GM19239 (cell line): ENCODE data around the gene AP2B1.
"Not testable (repeated sequence)": the region's sequence is repeated elsewhere in the genome, so short reads cannot be mapped to it uniquely, and the experiment has no call there.

Source experiments
- DNase-seq: peaks from one replicate; pipeline ENCODE4 v3.0.0; 2011; ENCODE audit warnings: low spot score; ENCODE audit not compliant: insufficient read length
- FAIRE-seq: peaks from 2 replicates; lab custom pipeline; 2011; peaks lifted over from hg19 to GRCh38; lab: Jason Lieb, UNC

Gene AP2B1

DNA sequence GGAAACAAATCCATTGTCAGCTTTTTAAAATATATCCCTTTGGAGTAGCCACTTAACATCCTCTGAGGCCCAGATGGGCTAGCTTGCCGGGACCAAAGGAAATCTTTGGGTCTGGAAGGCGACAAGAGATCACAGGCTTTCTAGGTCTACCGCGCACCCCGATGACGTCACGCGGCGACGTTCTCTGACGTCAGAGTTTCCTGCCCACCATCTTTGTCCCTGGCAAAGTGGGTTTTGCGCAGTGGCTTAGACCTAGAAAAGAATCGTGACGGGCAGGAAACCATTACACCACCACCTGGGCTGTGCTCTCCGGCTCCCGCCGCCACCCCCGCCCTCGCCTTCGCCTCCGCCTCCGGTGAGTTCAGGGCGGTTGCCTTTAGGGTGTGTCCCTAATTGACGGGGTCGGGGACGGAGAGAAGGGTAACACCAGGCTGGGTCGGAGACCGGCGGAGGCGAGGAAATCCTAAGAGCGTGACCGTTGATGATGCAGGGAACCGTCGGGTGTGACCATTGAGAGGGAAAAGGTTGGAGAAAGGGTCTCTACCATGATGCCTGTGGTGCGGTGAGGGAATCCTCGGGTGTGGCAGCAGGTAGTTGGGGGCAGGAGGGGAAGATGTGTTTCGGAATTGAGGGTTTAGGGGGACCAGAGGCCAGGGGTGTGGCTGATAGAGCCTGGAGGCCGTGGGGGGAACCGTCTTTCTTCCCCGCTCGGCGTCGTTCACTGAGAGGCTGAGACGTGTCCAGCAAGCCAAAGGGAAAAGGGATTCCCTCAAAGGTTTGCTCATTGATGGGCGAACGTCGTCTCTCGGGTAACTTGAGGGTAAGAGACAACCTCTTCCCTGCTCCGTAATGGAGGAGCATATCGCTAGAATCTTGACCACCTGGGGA, at the start of gene AP2B1:
Gene AP2B1 (plus strand): TSS at position 249 of the 888 bp plus-strand sequence. CDS start 6,709 bp downstream, outside the sequence.
- FAIRE-seq (peak; percentile 99), DNase-seq (peak; percentile 79)

DNA sequence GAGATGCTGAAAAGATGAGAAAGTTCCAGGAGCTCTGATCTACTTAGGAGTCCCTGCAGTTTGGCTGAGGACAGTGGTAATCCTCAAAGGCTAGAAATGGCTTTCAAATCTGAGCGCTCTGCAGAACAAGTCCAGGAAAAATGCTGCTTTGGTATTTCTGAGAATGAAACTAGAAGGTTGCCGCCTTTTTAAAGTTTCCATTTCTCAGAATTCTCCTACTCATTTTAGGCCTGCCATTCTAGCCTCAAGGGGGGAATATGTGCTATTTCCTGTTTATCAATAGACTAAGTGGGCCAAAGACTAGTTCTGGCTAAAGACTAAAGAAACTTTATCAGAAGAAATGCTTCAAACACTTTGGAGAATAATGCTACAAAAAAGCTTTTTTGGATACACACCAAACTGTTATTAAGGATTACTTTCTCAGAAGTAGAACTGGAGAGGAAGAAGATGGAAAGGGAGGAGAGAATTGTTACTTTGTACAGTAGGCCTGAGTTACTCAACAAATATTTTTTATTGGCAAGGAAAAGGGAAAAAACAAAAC, 49.5 kb upstream of the AP2B1 start, which contains the start of gene SLFN12L:
Gene SLFN12L (minus strand): TSS at position 78 of the 541 bp plus-strand sequence. CDS start 15,314 bp downstream, outside the sequence.
- FAIRE-seq (peak; percentile 83), DNase-seq (peak; percentile 16)

DNA sequence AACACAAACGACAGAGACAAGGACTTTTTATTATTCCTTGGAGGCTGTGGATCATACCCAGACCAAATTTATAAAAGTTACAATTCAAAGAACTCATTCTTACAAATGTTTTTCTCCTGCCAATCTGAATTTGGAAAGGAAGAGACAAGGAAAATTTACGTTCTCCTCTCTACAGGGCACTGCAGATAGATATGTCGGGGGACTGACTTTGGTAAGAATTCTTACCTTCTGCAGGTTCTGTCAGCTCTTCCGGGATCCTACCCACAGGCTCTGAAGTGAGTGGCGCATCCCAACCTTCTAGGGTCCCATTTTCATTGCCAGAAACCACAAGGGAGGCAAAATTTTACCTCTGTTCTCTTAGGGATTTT, 47.5 kb upstream of the AP2B1 start:
- DNase-seq (no peak), FAIRE-seq (peak; percentile 4)

DNA sequence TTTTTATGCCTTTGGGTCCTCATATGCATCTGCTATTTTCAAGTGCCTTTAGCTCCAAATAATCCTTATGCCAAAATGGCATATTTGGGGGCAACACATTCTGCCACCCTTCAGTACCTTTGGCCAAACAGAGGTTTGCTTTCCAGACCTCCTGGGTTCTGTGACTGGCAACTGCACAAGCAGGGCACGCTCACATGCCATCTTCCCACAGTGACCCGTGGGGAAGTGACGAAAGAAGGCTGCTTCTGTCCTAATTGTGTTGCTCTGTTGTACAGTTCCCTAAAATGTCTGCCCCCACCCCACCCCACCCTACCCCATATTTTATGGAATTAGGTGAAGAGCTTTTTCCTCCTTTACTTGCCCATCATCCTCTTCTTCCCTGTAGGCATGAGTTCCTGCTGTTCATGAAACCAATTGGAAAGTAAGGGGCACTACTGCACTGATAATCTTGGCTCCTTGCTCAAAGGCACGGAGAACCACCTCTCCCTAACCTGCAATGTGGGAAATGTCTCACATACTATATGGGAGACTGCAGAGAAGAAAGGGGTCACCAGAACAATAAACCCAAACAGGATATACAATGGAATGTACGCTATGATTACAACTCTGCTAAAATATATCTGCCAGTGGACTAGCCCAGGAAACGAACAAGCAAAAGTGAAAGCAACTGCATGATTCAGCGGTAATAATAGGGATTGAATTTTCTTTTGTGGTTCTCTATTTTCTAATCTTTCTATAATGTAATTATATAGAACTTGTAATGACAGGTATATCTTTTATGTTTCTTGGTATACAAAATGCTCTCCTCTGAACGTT, 46.3 kb upstream of the AP2B1 start:
- FAIRE-seq (peak; percentile 95), DNase-seq (no peak)

DNA sequence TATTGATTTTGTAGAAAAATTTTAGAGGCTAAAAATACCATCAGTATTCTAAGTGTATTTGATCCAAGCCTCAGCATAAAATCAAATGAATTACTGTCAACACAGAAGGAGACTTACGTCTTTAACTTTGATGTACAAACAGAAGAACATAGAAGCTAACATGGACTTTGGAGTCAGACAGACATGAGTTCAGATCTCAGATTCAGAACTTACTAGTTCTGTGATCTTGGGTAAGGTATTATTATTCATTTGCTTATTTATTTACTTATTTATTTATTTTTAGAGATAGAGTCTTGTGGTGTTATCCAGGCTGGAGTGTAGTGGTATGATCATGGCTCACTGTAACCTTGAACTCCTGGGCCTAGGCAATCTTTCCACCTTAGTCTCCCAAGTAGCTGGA, 45.7 kb upstream of the AP2B1 start:
- DNase-seq: no peak
- FAIRE-seq: no peak

DNA sequence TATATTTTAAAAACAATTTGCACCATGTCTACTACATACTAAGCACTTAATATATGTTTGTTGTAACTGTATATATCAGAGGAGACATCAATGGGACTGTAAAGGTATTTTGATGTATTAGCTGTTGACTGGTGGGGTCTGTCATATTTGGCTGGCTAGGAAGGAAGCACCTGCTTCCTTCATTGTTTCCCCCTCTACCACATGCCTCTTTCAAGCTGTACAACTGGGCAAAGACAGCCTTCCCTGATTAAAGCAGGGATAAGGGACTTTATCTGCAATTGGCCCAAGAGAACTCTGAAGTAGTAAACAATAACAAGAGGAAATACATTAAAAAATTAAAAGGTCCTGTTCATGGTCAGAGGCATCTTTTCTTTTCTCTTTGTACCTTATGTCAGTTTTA, 44.1 kb upstream of the AP2B1 start:
- no peak for DNase-seq
- FAIRE-seq: no peak

DNA sequence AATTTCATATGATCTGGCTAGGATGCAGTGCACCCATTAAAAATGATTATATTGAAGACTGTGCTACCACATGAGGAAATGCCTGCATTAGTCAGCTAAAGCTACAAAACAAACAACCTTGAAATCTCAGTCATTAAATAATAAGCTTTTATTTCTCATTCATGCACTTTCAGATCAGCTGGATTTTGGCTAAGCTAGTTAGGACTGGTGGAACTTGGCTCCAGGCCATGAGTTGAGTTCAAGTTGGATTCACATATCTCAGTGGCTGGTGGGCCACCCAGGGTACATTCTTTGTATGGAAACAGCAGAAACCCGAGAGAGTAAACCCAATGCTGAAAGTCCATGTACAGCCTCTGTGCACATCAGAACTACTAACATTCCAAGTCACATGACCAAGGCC, 43.3 kb upstream of the AP2B1 start:
- FAIRE-seq (no peak), DNase-seq (no peak)

DNA sequence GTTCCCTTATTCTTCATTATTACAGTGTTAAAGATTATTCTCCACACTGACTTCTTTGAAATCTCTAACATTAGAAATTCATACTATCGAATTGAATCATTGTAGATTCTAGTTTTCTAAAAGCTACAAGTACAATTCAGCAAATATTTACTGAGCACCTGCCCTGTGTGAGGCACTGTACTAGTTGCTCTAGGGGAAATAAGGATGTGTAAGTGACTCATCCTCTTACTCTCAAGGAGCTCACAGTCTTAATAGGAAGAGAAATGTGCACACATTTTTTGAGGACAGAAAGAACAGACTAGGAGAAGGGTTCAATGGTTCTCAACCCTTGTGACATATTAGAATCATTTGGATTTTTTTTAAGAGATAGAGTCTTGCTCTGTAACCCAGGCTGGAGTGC, 42.0 kb upstream of the AP2B1 start:
- DNase-seq (no peak), FAIRE-seq (no peak)

DNA sequence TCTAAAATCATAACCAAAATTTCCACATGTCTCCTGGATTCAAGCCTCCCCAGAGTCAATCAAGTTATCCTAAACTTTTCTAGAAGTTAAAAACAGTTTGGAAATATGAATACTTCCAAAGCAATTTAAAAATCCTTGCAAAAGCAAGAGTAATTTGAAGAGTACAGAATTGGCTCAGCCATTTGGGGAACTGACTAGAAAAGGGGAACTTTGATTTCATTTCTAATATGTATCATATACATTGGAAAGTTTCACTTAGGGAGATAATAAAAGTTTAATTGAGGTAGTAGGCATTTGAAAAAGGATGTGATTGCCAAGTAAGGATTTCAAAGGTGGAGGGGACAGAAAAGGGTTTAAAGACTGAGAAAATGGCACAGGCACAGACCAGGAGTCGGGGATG, 40.6 kb upstream of the AP2B1 start:
- FAIRE-seq (no peak), DNase-seq (no peak)

DNA sequence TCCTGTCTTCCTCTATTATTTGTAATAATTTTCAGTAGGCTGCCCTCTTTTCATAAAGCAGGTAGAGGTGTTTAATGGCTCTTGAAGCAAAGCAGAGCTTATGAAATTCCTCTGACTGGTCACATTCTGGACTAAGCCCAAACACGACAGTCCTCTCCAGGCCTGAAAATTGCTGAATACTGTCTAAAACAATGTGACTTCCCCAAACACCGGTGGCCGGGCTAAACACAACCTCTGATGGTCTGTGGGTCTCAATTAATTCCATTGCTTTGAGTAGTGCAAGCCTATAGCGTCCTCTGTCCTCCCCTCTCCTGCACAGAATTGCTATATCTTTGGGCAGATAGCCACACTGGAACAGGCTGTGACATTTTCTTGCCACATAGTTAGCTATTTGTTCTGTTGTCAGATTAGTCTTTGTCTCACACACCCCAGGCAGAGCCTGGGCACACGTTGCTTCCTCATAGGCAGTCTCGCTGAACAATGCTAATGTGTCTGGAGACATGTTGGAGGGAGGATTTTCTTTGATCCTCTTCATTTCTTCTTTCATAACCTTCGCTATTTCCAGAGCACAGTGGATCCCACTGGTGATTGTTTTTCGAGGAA, 38.8 kb upstream of the AP2B1 start:
- DNase-seq: no peak
- no peak for FAIRE-seq

DNA sequence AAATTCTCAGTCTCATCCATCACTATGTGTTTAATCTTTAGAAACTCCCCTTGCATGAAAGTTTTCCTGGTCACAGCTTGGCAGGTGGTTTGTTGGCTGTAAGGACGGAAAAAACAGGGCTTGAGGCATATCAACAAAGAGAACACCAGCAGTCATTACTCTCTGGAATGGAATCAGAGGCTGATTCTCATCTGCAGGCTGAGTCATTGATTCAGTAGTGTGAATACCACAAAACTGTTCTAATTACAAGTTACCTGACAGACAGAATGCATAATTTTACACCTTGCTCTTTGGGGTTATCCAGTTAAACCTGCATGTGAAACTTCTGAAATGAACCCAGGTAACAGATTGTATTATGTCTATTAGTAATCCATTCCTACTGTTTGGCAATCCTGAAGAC, 38.1 kb upstream of the AP2B1 start:
- FAIRE-seq (no peak), DNase-seq (no peak)

DNA sequence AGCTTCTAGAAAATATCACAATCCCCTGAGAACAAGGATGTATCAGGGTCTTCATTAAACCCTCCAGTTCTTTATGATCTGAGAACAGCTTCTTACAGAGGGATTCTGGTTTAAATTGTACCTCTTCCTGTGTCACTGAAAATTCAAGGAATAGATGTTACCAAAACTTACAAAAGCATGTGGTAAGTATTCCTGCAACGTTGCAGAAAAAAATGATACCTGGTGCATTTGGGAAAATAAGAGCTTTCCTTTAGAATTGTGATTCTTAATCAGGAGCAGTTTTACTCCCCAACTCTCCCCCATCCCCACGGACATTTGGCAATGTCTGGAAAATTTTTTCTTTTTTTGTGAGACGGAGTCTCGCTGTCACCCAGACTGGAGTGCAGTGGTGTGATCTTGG, 33.8 kb upstream of the AP2B1 start:
- no peak for FAIRE-seq
- no peak for DNase-seq

DNA sequence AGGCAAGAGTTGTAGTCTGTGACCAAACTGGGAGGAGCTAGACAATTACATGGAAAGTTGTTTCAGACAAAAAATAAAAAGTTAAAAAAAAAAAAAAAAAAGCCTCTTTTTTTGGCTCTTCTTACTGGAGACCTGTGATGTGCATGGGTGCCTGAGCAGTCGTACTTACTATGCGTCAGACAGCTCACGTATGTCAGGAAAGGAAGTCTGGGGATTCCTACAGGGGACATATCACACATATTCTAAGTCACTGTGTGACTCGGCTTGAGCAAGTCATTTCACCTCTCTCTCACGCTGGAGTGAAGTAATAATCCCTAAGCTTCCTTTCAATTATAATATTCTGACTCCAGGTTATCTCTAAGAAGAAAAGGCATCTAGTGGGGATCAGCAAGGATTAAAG, 32.5 kb upstream of the AP2B1 start:
- DNase-seq (no peak), FAIRE-seq (no peak)

DNA sequence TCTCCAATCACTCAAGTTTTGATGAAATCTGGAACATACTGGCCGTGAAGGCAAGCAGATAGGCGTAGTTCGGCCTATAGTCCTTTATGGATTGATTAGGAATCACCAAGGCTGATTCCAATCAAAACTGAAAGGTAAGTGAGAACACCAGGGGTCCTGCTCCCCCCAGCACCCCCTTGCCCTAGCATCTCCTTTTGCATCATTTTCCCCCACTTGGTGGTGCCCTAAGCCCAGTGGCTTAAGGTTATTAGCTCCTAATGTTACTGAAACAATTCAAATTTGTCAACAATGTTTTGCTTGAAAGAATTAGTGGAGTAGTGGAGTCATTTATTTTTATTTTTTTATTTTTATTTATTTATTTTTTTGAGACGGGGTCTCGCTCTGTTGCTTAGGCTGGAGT, 31.4 kb upstream of the AP2B1 start:
- no peak for DNase-seq
- no peak for FAIRE-seq

DNA sequence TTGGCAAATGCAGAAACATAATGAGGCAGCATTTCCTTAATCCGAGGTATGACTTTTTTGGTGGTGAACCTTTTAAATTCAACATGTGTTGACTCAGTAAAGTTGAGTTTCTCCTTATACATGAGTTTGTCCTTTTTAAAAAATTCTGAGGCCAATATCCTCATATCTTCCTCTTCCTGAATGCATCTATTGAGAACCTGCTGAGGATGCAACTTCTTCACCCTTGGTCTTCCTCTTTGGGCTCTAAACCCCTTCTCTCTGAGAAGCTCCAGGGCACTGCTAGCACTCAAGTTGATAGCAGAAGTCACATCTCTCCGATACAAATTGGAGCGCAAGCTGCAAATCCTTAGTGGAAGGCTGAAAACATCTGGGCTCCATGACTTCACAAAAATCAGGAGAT, 29.8 kb upstream of the AP2B1 start:
- no peak for FAIRE-seq

DNA sequence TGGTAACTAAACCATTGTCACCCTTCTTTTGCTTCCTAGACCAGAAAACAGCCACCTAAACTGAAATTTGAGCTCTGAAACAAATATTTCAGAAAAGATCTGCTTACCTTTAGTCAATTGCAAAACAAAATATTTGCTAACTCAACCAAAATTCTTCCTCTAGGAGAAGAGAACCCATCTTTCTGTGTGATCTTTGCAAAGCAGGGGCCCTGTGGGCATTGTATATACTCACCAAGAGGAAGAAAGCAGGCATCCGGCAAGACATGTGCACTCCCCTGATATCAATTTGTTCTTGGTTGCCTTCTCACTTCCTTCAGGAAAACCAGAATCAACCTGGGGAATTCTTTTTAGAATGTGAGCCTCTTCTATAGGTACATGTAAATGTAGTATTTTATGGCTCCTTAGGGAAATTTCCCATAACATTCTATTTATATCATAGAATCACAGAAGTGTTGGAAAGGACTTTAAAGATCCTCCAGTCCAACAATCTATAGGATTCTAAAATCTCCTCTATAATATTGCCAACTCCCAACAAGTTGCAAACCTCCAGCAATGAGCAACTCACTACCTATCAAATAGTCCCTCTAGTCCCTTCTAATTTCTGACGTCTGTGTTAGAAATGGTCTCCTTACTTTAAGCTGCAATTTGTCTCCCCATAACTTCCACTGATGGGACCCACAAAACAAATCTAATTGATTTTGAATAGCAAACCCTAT, 27.5 kb upstream of the AP2B1 start:
- DNase-seq (no peak), FAIRE-seq (no peak)

More for the DNA sequence above, 29.8 kb upstream of the AP2B1 start:
- DNase-seq: no peak

DNA sequence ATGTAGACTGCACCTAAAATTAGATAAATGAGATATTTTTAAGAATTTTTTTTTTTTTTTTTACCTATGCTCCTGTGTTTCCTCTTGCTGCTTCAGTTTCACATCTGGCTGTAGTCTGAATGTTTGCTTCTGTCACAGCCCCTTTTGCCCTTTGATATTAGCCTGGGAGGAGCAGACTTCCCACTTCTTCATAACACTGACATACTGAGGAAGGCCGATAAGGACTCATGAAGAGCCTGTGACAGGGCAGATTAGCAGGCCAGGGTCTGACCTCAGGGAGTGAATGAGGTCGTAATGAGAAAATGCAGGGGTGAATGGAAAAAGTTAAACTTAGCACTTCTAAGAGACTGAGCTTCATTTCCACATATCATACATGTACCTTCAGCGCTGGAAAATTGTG, 26.4 kb upstream of the AP2B1 start, which contains the start of gene SLFN14:
Gene SLFN14 (minus strand): TSS at position 117 of the 400 bp plus-strand sequence. CDS start 2,757 bp downstream, outside the sequence.
- FAIRE-seq (no peak), DNase-seq (no peak)

DNA sequence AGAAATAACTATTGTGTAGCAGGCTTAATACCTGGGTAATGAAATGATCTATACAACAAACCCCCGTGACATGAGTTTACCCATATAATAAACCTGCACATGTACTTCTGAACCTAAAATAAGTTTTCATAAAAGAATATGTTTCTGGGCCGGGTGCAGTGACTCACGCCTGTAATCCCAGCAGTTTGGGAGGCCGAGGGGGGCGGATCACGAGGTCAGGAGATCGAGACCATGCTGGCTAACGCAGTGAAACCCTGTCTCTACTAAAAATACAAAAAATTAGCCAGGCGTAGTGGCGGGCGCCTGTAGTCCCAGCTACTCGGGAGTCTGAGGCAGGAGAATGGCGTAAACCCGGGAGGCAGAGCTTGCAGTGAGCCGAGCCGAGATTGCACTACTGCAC, 23.9 kb upstream of the AP2B1 start:
- not testable (repeated sequence) for DNase-seq, FAIRE-seq

DNA sequence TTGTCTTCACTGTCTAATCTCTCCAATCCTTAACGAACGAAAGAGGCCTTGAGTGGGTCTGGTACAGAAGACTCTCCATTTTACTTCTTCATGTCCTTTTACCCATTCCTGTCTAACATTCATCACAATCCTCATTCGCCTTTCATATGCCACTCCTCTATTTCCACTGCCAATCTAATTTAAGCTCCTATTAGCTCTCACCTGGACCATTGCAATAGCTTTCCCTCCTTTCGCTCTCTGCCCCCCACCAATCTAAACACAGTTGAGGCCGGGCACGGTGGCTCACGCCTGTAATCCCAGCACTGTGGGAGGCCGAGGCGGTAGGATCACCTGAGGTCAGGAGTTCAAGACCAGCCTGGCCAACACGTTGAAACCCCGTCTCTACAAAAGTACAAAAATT, 20.2 kb upstream of the AP2B1 start:
- no peak for DNase-seq
- FAIRE-seq: peak; percentile 63

DNA sequence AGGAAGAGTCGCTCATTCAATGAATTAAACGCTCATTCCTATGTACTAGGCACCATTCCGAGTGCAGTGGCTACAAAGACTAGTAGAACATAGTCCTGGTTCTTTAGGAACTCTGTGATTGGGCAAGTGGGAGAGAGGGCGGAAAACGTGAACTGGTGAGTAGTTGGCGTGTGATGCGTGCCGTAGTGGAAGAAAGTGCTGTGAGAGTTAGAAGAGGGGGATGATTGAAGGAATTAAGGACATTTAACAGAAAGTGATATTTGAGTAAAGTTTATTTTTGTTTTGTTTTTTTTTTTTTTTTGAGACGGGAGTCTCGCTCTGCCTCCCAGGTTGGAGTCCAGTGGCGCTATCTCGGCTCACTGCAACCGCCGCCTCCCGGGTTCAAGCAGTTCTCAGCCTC, 18.6 kb upstream of the AP2B1 start:
- FAIRE-seq (peak; percentile 49), DNase-seq (no peak)
